HL-60 (cell line): Measurements from ENCODE around the gene CYP8B1.

ENCODE experiments used
- DNase-seq, 2 experiments: peaks; one replicate each; pipeline ENCODE4 v3.0.0-alpha.2; 2010 to 2020; ENCODE audit warnings: low read depth in 1 of 2, low spot score in 1 of 2
- H3K27ac ChIP-seq: fragments of 250-450 bp; sonication (Bioruptor Pico); replicated peaks from 2 replicates; pipeline ENCODE4 v1.5.1; 2020; ENCODE audit warnings: mild to moderate bottlenecking, moderate library complexity
- H3K27me3 ChIP-seq: fragments of 250-450 bp; sonication (Bioruptor Pico); 2 replicates; pipeline ENCODE4 v1.5.1; 2021; ENCODE audit warnings: mild to moderate bottlenecking, moderate library complexity; ENCODE audit not compliant: insufficient read depth, poor library complexity, severe bottlenecking
- H3K4me3 ChIP-seq: replicated peaks from 2 replicates; pipeline ENCODE4 v1.5.1; 2011; ENCODE audit warnings: mild to moderate bottlenecking, control low read depth, low read length; ENCODE audit not compliant: insufficient read depth
- GABPA ChIP-seq: IDR thresholded peaks from 2 replicates; pipeline ENCODE4 v1.6.1; 2012; ENCODE audit warnings: low read depth
- POLR2AphosphoS5 ChIP-seq: IDR thresholded peaks from 2 replicates; pipeline ENCODE4 v1.6.1; 2012; ENCODE audit warnings: low read depth
- SPI1 ChIP-seq: IDR thresholded peaks from 2 replicates; pipeline ENCODE4 v1.6.1; 2012; ENCODE audit warnings: low read depth, mild to moderate bottlenecking, borderline replicate concordance
- TF ChIP-seq, protein P1 (sequence below): IDR thresholded peaks from 2 replicates; pipeline ENCODE4 v1.6.1; 2012; ENCODE audit warnings: low read depth; ENCODE audit not compliant: insufficient replicate concordance
- TF ChIP-seq, protein P2 (sequence below): IDR thresholded peaks from one replicate; pipeline ENCODE4 v1.5.1; 2011; ENCODE audit warnings: low read length, control low read depth, inconsistent platforms; ENCODE audit not compliant: insufficient read depth

CYP8B1 gene

DNA sequence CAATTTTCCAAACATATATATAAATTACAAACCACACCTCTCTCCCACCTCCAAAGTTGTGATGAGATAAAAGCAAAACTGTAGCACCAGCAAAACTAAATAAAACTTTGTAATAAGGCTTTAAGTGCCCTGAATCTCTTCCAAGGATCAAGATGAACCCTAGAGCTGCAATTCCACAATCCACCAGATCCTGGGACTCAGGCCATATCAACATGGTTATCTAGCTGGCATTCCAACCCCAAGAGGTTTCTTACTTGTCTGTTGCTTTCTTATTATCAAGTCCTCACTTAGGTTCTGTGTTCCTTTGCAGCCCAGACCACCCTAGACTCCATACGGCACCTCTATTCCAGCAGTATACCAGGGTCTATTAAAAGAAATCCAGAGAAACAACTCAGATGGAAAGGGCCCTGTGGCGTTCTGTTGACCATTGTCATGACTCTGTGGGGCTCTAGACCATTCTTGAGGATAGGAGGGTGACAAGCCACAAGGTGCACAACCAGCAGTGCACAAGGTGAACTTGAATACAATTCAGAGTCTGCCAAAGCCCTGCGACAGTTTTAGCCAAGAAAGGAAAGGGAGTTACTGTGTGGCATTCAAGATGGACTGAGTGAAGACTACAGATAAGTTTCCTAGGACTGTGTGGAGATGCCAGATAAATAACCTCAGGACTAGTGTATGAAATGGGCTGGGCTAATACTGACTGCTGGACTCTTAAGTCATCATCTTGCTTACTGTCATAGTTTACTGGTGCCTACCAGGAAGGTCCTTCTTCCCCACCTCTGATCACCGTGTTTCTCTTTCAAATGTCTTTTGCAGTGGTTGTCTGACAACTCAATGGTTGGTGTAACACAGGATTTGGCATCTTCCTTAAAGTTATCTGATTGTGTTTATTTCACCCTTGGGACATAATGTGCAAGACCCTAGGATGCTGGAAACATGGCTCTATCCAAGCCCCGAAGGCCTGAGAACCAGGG lies 39.2 kb downstream of the CYP8B1 start:
- Histone ChIP-seq H3K27me3 (no peaks in the 10 kb centered on the region), H3K4me3 (no peak overlapping the region), H3K27ac (no peak overlapping the region)
- TF ChIP-seq, protein P1, sequence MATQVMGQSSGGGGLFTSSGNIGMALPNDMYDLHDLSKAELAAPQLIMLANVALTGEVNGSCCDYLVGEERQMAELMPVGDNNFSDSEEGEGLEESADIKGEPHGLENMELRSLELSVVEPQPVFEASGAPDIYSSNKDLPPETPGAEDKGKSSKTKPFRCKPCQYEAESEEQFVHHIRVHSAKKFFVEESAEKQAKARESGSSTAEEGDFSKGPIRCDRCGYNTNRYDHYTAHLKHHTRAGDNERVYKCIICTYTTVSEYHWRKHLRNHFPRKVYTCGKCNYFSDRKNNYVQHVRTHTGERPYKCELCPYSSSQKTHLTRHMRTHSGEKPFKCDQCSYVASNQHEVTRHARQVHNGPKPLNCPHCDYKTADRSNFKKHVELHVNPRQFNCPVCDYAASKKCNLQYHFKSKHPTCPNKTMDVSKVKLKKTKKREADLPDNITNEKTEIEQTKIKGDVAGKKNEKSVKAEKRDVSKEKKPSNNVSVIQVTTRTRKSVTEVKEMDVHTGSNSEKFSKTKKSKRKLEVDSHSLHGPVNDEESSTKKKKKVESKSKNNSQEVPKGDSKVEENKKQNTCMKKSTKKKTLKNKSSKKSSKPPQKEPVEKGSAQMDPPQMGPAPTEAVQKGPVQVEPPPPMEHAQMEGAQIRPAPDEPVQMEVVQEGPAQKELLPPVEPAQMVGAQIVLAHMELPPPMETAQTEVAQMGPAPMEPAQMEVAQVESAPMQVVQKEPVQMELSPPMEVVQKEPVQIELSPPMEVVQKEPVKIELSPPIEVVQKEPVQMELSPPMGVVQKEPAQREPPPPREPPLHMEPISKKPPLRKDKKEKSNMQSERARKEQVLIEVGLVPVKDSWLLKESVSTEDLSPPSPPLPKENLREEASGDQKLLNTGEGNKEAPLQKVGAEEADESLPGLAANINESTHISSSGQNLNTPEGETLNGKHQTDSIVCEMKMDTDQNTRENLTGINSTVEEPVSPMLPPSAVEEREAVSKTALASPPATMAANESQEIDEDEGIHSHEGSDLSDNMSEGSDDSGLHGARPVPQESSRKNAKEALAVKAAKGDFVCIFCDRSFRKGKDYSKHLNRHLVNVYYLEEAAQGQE: no peak
- TF ChIP-seq, protein P2, sequence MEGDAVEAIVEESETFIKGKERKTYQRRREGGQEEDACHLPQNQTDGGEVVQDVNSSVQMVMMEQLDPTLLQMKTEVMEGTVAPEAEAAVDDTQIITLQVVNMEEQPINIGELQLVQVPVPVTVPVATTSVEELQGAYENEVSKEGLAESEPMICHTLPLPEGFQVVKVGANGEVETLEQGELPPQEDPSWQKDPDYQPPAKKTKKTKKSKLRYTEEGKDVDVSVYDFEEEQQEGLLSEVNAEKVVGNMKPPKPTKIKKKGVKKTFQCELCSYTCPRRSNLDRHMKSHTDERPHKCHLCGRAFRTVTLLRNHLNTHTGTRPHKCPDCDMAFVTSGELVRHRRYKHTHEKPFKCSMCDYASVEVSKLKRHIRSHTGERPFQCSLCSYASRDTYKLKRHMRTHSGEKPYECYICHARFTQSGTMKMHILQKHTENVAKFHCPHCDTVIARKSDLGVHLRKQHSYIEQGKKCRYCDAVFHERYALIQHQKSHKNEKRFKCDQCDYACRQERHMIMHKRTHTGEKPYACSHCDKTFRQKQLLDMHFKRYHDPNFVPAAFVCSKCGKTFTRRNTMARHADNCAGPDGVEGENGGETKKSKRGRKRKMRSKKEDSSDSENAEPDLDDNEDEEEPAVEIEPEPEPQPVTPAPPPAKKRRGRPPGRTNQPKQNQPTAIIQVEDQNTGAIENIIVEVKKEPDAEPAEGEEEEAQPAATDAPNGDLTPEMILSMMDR: no peak
- TF ChIP-seq SPI1 (no peak), GABPA (no peak), POLR2AphosphoS5 (no peak)
- DNase-seq: no peak

DNA sequence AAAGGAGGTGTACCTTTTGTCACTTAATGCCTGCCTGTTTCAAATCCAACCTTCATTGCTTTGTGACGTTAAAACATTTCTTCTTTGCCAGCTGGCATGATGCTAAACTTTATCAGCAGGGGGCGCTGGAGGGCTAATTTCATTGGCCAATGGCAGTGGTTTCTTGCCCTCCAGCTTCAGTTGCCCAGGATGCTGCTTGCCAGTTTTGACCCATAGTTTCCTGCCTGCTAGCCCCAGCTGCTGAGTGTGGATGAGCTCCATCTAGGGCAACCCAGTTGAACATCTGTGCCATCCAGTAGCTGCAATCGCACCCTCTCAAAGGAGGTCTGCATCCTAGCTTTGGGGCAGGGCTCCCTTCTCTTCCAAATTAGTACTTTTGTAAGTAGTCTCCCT lies 44.4 kb downstream of the CYP8B1 start:
- H3K4me3 ChIP-seq: no peak overlapping the region
- peak; percentile 30 to 78 for DNase-seq

DNA sequence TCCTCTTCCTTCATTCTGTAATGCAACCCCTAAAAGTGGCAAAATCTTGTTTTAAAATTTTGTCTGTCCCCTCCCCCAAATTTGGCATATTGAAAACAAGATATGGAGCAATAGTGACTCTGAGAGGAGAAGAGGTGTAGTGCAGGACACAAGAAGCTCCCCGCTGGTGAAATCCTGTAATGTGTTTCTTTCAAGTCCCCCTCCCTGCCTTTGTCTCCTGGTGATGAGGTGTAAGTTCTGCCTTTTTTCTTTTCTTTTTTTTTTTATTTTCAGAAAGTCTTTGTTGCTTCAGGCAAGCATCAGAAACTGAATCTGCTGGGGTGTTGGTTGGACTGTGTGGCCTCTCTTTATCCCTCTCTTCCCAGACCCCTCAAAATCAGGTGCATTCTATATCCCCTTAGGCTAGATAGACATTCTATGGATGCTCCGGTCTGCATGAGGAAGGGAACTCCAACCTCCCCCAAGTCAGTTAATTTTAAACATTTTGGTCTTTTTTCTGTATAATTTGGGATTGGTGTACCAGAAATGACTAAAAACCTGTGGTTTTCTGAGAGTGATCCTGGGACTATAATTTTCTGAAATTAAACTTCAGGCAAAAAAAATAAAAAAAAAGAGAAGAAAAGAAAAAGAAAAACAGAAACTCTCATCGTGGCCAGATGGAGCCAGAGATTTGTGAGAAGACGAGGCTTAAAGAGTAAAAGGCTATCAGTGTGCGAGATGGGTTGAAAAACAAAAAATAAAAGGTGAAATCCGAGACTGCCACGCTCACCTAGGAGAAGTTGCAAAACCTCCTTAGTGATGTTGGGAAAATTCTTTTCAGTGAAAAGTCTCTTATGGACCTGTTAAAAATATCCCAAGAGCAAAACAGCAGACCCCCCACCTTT lies 45.0 kb downstream of the CYP8B1 start:
- DNase-seq: peak; percentile 29
- TF ChIP-seq GABPA: no peak
- TF ChIP-seq, protein P2: no peak
- H3K27ac ChIP-seq: no peak overlapping the region
- H3K4me3 ChIP-seq: no peak overlapping the region
- H3K27me3 ChIP-seq: no peaks in the 10 kb centered on the region

More for the DNA sequence above, 44.4 kb downstream of the CYP8B1 start:
- H3K27ac ChIP-seq: no peak overlapping the region
- H3K27me3 ChIP-seq: no peaks in the 10 kb centered on the region
- TF ChIP-seq, protein P2: peak; percentile 70
- TF ChIP-seq GABPA: no peak

DNA sequence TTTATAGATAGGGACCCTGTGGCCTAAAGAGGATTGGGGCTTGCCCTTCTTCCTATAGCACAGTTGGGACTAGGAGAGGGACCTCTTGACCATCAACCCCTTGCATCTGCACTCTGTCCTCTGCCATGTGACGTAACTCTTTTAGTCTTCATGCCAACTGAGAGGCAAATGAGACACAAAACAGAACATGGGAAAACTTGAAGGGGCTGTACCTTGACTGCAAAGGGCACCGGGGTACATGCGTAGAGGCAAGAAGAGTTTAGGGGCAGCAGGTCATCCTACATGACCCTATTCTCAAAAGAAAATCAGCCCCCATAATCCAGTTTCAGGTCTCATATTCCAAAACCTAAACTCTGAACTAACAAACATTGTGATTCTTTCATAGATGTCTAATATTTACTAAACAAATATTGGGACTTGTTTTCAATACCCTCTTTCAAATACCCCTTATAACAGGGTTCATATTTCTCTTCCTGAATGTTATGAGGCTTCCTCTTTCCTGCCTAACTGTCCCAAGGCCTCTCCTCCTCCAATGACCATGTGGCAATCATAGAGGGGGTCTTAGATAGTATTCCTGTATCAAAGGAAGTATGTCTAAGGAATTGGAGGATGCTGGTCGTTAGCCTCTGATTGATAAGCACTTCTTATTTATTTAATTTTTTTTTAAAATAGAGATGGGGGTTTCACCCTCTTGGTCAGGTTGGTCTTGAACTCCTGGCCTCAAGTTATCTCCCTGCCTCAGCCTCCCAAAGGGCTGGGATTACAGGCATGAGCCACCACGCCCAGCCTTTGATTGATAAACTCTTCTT lies 45.8 kb downstream of the CYP8B1 start:
- TF ChIP-seq, protein P2: no peak
- TF ChIP-seq POLR2AphosphoS5 (no peak), GABPA (no peak), SPI1 (no peak)
- TF ChIP-seq, protein P1: no peak
- H3K27me3 ChIP-seq: no peaks in the 10 kb centered on the region
- DNase-seq: no peak
- no peak overlapping the region for H3K4me3 ChIP-seq
- no peak overlapping the region for H3K27ac ChIP-seq
